Measurements from ENCODE around the gene ASTL.
A peak's percentile ranks its signal among the peaks of the same experiment; 100 is the strongest.
"Not testable (repeated sequence)": the region's sequence is repeated elsewhere in the genome, so short reads cannot be mapped to it uniquely, and the experiment has no call there.

The ASTL gene

DNA sequence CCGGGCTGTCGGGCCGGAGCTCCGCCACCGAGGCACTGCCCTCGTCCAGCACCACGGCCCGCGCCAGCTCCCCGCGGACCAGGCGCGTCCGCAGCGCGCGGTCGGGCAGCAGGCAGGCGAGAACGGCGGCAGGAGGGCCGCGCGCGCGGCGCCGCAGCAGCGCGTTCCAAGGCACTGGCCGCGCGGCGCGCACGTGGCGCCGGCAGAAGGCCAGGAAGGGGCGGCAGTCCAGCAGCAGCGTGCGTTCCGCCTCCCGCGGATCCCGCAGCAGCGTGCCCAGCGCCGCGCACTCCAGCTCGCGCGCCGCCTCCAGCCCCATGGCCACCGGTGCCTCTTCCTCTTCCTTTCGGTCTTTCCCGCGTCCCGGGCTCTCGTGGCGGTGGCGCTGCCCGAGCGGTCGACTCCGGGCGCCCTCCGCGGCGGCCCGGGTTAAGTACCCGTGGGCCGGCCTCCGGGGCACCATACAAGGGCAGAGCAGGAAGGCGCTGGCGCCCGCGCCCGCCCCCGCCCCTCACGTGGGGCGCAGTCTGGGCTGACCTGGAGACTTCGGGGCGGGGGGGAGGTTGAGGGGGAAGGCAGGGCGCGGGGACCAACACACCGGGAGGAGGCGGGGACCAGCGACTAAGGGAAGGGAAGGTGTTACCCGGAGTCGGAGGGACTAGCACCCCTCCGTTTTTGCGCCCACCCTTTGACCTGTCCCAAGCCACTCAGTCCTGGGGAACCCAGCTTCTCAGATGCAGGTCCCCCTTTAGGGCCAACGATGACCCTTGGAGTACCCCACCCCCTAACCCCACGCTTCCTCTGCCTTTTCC, 6.9 kb upstream of the ASTL start, which contains the start of gene DUSP2:
Gene DUSP2, minus strand, starts transcription at position 405 of the 812 bp plus-strand sequence. Its CDS starts 86 bp downstream, at position 319.
- peak; percentile 77 to 81 for DNase-seq

DNA sequence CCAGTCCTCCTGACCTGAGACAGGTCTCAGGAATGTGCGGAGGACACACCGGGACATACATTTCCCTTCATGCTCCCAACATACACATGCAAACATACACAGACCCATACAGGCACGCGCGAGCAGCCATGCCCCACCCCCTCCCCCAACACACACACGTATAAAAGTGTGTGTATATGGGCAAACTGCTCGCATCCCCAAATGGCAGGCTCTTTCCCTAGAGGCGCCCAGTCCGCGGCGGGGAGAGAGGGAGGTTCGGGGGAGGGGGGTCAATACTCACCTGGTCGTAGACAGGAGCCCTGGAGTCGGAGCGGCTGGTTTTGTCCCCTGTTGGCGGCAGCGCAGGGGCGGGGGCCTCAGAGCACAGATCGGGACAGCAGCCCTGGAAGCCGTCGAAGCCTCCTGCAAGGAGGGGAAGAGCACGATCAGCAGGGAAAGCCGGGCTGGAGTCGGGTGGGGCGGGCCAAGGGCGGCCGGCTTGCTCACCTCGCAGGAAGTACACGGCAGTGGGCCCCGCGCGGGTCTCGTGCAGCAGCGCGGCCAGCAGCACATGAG, 6.3 kb upstream of the ASTL start:
- DNase-seq, result no peak

DNA sequence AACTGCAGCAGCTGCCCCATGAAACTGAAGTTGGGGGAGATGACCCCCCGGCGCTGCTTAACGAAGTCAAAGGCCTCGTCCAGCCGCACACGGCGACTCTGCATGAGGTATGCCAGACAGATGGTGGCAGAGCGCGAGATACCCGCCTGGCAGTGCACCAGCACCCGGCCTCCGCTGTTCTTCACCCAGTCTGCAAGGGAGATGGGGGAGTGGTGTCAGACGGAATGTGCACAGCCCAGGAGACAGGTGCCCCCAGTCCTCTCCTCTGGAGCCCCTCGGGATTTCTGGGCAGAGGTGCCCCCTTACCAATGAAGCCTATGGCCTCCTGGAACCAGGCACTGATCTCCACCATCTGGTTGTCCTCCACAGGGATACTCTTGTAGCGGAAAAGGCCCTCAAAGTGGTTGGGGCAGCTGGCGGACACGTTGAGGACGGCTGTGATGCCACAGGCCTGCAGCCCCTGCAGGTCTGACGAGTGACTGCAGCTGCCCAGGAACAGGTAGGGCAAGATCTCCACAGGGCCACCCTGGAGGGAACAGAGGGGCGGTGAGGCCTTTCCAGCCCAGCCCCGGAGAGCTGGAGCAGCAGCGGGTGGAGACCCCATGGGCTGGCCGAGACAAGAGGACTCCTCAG, 5.7 kb upstream of the ASTL start:
- DNase-seq, result peak in 1 of 2 experiments; percentile 13

- no peak for DNase-seq
Observed at GRCh38 chr2:96143231-96143847, 5.0 kb upstream of the ASTL start.

GRCh38 chr2:96142217-96143113, 4.2 kb upstream of the ASTL start:
- no peak for DNase-seq

DNA sequence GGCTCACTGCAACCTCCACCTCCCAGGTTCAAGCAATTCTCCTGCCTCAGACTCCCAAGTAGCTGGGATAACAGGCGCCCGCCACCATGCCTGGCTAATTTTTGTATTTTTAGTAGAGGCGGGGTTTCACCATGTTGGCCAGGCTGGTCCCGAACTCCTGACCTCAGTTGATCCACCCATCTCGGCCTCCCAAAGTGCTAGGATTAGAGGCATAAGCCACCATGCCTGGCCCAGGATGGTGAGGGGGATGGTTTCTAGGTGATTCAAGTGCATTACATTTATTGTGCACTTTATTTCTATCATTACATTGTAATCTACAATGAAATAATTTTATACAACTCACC, 3.3 kb upstream of the ASTL start:
- not testable (repeated sequence) for DNase-seq

DNA sequence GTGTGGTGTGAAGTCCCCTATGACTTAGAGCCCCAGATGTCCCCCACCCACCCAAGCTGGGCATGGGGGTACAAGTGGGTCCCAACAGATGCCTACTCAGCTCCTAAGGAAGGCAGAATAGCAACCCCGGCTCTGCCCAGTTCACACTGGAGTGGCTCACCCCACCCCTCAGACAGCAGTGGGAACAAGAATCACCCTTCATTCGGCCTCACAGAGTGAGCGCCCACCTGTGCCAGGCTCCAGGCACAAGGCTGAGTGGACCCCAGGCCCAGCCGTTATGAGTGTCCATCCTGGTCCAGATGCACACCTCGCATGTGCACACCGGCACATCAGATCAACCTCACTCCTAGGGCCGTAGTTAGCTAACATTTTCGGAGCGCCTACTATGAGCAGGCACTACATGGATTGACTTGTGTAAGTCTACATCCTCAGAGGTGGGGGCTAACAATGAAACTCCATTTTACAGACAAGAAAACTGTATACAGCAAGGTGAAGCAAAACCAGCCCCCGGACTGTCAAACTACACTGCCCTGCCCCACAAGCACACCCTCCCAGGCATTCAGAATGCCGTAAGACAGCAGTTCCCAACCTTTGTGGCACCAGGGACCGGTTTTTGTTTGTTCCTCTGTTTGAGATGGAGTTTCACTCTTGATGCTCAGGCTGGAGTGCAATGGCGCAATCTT, 2.8 kb upstream of the ASTL start:
- no peak for DNase-seq

DNA sequence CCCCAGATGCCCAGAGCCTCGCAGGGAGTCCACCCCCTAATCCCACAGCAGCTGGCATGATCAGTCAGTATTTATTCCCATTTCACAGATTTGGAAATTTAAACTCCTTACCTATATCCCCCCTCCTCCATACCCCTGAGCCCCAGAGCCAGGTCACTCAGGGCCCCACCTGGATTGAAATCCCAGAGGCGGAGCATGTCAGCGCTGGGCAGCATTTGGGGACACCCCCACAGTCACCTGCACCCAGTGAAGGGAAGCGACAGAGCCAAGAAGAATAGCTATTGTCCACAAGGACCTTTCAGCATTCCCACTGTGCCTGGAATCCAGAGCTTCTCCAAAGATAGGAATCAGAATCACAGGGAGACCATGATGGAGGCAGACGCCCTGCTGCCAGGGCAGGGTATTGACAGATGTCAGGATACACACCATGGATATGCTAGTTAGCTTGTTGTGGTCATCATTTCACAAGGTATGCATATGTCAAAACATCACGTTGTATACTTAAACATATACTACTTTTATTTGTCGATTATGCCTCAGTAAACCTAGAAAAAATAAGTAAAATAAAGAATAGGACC, 968 bp upstream of the ASTL start:
- DNase-seq, result no peak

DNA sequence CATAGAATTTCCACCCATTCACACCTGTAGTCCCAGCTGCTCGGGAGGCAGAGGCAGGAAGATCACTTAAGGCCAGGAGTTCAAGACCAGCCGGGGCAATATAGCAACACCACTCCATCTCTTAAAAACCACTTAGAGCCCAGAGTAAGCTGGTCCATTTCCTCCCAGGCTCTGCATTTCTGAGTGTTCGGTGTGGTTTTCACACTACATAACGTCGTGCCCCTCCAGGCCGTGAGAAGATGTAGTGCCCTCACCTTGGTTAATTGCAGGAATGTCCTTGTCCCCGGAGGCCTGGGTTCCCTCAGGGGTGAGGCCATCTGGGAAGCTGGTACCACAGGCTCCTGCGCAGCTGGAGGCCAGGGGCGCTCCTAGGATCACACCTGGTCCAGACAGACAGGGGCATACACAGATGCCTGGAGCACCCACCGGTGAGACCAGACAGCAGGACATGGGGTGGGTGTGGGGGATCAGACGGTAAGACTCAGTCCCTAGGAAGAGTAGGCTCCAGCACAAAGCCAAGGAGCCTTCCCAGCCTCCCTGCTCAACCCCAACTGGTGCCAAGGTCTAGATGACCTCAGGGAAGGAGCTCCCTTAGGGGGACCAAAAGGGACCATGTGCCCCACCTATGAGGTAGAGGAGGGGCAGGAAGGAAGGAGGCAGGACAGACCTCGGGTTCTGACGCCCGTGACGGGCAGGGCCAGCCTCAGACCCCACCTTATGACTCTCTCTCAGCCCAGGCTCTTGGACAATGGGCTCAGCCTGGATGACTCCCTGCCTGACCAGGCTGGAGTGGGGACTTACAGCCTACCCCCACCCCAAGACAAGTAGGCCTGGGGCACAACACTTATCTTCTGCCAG, 752 bp downstream of the ASTL start:
- no peak for DNase-seq

DNA sequence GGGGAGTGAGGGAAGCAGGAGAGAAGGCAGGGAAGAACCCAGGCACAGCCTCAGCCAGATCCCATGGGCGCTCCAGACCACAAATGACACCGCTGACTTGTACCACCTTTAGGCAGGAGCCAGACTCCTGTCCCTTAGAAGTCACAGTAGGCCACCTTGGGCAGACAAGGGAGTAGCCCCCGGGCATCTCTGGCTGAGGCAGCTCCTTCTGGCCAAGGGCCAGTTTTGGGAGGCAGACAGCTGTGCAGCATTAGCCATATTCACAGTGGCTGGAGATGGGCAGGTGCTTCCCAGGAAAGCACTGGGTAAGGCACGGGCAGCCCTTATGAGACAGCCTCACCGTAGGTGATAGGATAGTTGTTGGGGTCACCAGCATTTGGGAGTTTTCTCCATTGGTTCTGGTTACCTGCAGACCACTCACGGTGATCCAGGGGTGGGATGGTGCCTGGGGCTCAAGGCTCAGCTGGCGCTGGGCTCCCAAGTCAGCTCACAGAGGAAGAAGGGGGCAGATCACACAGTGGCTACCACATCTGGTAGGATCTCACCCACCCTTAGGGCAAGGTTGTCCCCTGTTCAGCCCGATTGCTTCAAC, 2.1 kb downstream of the ASTL start:
- DNase-seq, result no peak

GRCh38 chr2:96135621-96136020, 2.7 kb downstream of the ASTL start:
- DNase-seq, result no peak

- DNase-seq, result no peak
Observed at GRCh38 chr2:96135171-96135570, 3.1 kb downstream of the ASTL start.

DNA sequence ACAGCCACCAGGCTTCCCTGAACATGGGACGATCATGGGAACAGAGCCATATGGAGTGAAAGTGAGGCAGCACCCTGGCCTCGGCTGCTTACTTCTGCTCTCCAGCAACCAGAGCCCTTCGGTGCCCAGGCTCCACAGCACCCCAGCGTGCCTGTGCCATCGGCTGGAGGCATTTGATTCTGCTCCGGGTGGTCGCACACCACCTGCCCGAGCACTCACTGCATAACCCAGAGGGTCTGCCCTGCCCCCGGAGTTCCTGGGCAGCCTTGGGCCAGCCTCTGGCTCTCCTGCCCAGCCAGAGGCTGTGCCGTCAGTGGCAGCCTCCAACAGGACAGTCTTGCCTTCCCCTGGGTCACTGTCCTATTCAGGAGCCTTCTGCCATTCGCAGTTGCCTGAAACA, 3.9 kb downstream of the ASTL start:
- DNase-seq, result no peak

- no peak for DNase-seq
Observed at GRCh38 chr2:96131813-96132745, 6.2 kb downstream of the ASTL start.

- DNase-seq, result no peak
Observed at GRCh38 chr2:96131152-96131812, 7.0 kb downstream of the ASTL start.

GRCh38 chr2:96130483-96130882, 7.8 kb downstream of the ASTL start:
- no peak for DNase-seq

DNA sequence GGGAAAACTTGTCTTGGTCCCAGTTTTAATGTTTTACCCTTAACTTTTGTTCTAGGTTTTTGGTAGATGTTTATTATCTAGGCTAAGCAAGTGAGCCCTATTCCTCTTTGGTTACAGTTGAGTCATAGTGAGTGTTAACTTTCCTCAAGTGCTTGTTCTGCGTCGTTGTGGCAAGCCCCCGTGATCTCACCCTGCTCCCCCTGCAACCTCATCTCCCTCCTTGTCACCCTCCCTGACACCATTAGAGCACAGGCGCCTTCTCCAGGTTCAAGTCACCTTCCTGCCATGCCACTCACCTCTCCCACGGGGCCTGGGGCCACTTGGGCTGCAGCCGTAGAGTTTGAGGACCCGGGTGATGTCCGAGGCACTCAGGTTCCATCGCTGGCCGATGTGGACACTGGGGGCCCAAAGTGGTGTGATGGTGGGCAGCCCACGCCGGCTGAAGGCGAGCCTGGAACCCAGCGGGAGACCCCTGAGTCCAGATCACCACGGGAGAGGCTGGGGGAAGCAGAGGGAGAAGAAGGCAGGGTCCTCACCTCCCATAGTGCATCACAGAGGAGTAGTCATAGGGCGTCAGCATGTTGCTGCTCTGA, 8.7 kb downstream of the ASTL start:
- DNase-seq, result no peak

DNA sequence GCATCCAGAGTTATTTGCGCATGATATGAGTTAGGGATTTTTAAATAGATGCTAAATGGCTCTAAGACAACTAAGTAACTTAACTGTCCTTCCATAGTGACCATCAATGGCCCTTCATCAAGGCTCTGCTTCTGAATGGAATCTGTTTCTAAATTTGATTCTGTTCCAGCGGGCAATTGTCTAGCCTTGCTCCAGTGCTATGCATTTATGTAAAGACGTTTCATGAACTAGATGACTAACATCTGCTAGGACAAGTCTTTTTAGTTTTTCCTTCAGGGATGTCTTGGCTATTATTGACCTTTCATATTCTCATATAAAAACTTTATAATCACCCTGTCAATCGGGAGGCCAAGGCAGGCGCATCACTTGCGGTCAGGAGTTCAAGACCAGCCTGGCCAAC, 9.8 kb downstream of the ASTL start:
- no peak for DNase-seq

Data from AML-193 (cell line).